Activated T-cell treated with anti-CD3 and anti-CD28 coated beads, Interleukin-2, amount 50 U/mL, for 1 hour (primary cell): ENCODE results near the gene HOXB7.

Source experiments
- DNase-seq: peaks from one replicate; pipeline ENCODE4 v3.0.0-alpha.2; 2020

HOXB7 gene

GRCh38 chr17:48606892-48607614 lies 3.8 kb downstream of the HOXB7 start:
- no peak for DNase-seq

GRCh38 chr17:48605991-48606891 lies 4.6 kb downstream of the HOXB7 start:
- no peak for DNase-seq

- DNase-seq: no peak
Measured at GRCh38 chr17:48605409-48605919, 5.4 kb downstream of the HOXB7 start.

GRCh38 chr17:48604770-48605329 lies 6.0 kb downstream of the HOXB7 start, which contains the start of gene HOXB6:
HOXB6 (minus strand) TSS chr17:48604986; CDS start chr17:48598150, 6,836 bp downstream.
- no peak for DNase-seq

GRCh38 chr17:48603959-48604769 lies 6.7 kb downstream of the HOXB7 start:
- no peak for DNase-seq

GRCh38 chr17:48601539-48602425 lies 9.0 kb downstream of the HOXB7 start:
- no peak for DNase-seq

- DNase-seq: no peak
Measured at GRCh38 chr17:48601207-48601538, 9.6 kb downstream of the HOXB7 start.

- no peak for DNase-seq
Measured at GRCh38 chr17:48600244-48601098, 10.3 kb downstream of the HOXB7 start.

- DNase-seq: no peak
Measured at GRCh38 chr17:48599354-48599753, 11.5 kb downstream of the HOXB7 start.

- DNase-seq: no peak
Measured at GRCh38 chr17:48598736-48599135, 12.1 kb downstream of the HOXB7 start.

GRCh38 chr17:48597778-48598631 lies 12.8 kb downstream of the HOXB7 start:
- peak; percentile 43 for DNase-seq

- DNase-seq: no peak
Measured at GRCh38 chr17:48597528-48597777, 13.4 kb downstream of the HOXB7 start.

- DNase-seq: no peak
Measured at GRCh38 chr17:48596735-48597527, 13.9 kb downstream of the HOXB7 start.

- peak; percentile 61 for DNase-seq
Measured at GRCh38 chr17:48596000-48596734, 14.7 kb downstream of the HOXB7 start.

GRCh38 chr17:48595278-48595999 lies 15.4 kb downstream of the HOXB7 start:
- DNase-seq: no peak

GRCh38 chr17:48594538-48595277 lies 16.1 kb downstream of the HOXB7 start:
- no peak for DNase-seq
